ENCODE measurements around the gene TACR2.

Gene TACR2

GRCh38 chr10:69397972-69398371 is 18.7 kb downstream of the TACR2 start:
- no peak for DNase-seq

- DNase-seq, result no peak
These were observed 22.7 kb downstream of the TACR2 start for GRCh38 chr10:69394020-69394419.

GRCh38 chr10:69392481-69393000 is 24.2 kb downstream of the TACR2 start:
- DNase-seq, result peak; percentile 79

GRCh38 chr10:69391158-69391557 is 25.6 kb downstream of the TACR2 start:
- DNase-seq, result no peak

- no peak for DNase-seq
These were observed 26.8 kb downstream of the TACR2 start for GRCh38 chr10:69389827-69390490.

GRCh38 chr10:69388488-69388887 is 28.2 kb downstream of the TACR2 start:
- DNase-seq, result no peak

GRCh38 chr10:69387500-69387899 is 29.2 kb downstream of the TACR2 start:
- no peak for DNase-seq

GRCh38 chr10:69385454-69386350 is 31.0 kb downstream of the TACR2 start:
- no peak for DNase-seq

GRCh38 chr10:69384320-69384719 is 32.4 kb downstream of the TACR2 start:
- DNase-seq, result no peak

- no peak for DNase-seq
These were observed 33.2 kb downstream of the TACR2 start for GRCh38 chr10:69383558-69383957.

- no peak for DNase-seq
These were observed 34.2 kb downstream of the TACR2 start for GRCh38 chr10:69382382-69383117.

- DNase-seq, result no peak
These were observed 36.9 kb downstream of the TACR2 start for GRCh38 chr10:69379800-69380199.

GRCh38 chr10:69377933-69378332 is 38.8 kb downstream of the TACR2 start:
- DNase-seq, result no peak

- no peak for DNase-seq
These were observed 39.5 kb downstream of the TACR2 start for GRCh38 chr10:69377191-69377590.

GRCh38 chr10:69376662-69377061 is 40.1 kb downstream of the TACR2 start:
- DNase-seq, result no peak

- DNase-seq, result no peak
These were observed 41.2 kb downstream of the TACR2 start for GRCh38 chr10:69375307-69376151.

GRCh38 chr10:69374931-69375306 is 41.8 kb downstream of the TACR2 start:
- DNase-seq, result no peak

GRCh38 chr10:69374242-69374641 is 42.5 kb downstream of the TACR2 start:
- no peak for DNase-seq

- no peak for DNase-seq
These were observed 44.4 kb downstream of the TACR2 start for GRCh38 chr10:69372126-69372980.

GRCh38 chr10:69367469-69367868 is 49.2 kb downstream of the TACR2 start:
- no peak for DNase-seq

GRCh38 chr10:69366738-69367137 is 50.0 kb downstream of the TACR2 start:
- no peak for DNase-seq
